CD4-positive, alpha-beta T cell treated with Interleukin-17A for 1 hour (primary cell): ENCODE data around the gene FAM174C.
A peak's percentile ranks its signal among the peaks of the same experiment; 100 is the strongest.
"Not testable (repeated sequence)": the region's sequence is repeated elsewhere in the genome, so short reads cannot be mapped to it uniquely, and the experiment has no call there.

ENCODE experiments used
- DNase-seq: peaks from one replicate; pipeline ENCODE4 v3.0.0-alpha.2; 2020

FAM174C gene

GRCh38 chr19:1307755-1308303, 32.5 kb downstream of the FAM174C start:
- DNase-seq: no peak

GRCh38 chr19:1308718-1309117, 33.4 kb downstream of the FAM174C start:
- DNase-seq: no peak

- no peak for DNase-seq
Observed at GRCh38 chr19:1309977-1310852, 34.9 kb downstream of the FAM174C start.

GRCh38 chr19:1310853-1311180, 35.5 kb downstream of the FAM174C start:
- no peak for DNase-seq

DNA sequence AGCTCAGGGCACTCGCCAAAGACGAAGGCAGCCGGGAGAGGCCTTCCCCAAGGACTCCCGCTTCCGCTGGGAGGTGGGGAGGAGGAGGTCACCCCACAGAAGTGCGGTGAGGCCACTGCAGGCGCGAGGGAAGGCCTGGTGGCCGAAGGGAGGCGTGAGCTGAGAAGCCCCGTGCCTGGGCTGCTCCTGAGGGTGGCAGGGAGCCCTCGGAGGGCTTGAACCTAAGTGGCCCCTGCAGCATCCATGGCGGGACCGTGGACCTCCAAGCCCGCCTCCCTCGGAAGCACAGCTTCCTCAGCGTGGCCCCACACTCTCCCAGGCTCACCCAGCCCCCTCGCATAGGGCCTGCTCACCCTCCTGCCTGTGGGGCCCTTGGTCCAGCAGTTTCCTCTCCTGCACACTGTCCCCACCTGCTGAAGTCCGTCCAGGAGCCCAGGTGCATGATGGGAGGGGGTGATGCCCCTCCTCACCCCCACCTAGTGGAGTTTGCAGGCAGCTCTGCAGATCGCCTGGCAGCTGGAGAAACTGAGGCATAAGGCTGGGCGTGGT, 36.3 kb downstream of the FAM174C start:
- no peak for DNase-seq

DNA sequence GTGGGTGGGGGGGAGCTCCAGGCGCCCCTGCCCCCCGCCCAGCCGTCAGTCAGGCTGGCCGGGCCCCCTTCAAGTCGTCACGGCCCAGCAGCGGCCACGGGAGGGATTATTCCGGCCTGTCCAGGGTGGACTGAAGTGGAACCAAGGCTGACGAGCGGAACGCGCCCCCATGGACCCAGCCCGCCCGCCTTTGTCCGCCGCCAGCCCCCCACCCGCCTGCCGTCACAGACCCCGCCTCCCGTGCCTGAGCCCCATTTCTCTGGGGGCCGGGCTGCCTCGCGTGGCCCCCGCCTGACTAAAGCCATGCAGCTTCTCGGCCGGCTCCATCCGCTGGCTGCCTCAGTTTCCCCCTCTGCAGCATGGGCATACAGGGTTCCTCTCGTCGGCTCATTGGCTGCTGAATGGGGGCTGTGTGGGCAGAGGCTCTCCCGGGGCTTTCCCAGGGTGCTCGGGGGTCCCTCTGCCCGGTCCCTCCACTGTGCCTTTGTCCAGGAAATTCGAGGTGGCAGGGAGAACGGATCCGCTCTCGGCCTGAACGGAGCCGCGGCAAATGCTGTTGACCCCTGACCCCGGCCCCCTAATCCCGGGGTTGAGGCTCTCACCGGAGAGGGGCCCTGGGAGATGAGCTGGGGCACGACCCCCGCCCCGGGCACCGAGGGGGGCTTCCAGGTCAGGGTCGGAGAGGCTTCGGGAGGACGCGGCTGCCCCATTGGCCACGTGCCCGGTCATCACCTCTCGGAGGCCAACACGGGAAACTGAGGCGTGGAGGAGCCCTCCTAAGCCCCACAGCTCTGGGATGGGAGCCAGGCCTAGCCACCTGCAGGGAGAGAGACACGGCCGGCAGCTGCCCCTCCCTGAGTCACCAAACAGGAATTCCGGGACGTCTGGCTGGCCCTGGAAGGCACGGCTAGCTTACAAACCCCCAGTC, 37.7 kb downstream of the FAM174C start:
- no peak for DNase-seq

DNA sequence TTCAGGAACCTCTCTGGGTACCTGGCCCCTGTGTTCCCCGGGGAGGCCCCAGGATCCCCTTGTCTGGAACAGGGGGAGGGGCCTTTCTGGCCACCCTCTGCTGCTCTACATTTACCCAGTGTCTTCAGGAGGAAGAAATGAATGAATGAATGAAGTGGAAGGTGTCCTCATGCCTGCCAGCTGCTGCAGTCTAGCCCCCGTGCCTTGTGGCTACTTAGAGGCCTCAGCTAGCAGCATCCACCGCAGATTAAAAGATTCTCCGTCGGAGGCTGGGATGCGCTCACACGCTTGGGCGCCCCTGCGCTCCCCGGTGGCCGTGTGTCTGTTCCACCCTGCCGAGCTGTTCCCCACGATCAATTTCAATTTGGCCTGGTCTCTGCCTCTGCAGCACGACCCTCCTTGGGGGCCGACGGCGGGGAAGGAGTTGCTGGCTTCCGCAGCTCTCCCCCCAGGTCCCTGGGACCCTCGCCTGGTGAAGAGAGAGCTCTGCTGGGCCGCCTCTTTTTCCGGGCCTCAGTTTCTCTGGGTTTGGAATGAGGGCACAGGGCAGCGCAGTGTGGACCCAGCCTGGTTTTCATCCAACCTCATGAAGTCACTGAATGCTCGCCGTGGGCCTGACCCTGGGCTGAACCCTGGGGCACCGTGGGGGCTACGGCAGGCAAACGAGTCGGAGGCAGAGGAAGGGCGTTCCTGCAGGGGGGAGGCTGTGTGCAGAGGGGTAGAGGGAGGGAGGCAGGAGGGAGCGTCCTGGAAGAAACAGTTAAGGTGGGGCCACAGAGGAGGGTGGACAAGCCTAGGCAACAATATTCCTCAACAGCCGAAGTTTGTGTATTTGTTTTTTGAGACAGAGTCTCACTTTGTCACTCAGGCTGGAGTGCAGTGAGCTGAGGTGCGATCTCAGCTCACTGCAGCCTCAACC, 38.6 kb downstream of the FAM174C start:
- no peak for DNase-seq

DNA sequence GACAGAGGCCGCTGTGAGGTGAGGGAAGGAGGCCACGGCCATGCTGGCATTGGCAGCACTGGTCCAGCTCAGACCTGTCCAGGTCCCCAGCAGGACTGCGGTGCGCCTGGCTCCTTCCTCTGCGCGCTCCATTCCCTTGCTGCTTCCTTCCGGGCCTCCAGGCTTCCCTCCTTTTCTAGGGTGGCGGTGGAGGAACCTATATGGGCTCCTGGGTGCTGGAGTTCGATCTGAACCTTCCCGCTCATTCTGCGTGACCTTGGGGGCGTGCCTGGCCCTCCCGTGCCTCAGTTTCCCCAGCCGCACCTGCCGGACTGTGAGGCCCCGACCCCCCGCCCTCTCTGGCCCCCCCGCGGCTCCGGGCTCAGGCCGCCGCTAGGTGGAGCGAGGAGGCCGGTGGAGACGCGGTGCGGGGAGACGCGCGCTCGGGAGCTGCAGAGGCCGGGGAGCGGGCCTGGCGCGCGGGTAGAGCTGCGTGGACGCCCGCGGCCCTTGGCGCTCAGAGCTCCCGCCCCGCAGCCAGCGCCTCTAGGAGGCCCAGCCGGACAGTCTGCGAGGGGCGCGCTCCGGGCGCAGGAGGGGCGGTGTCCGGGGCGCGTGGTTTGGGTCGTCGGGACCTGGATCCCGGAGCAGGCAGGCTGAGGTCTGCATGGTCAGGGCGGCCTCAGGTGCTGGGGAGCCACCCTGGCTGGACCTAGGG, 40.3 kb downstream of the FAM174C start:
- peak; percentile 15 for DNase-seq

DNA sequence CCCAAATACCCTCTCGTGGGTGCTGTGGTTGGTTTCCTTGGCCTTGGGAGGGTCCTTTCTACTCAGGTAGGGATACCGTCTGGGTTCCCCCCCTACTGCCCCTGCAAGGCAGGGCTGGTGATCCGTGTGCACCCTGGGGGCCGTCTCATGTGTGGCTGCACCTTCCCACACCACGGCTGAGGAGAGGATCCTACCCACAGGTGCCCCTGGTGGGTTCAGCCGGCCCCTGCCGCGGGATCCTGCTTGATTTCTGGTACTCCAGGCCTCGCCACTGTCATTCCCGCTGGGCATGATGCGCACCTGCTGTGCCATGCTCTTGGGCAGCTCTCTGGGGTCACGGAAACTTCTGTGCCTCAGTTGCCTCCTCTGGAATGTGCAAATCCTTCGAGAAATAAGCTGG, 41.1 kb downstream of the FAM174C start:
- no peak for DNase-seq

DNA sequence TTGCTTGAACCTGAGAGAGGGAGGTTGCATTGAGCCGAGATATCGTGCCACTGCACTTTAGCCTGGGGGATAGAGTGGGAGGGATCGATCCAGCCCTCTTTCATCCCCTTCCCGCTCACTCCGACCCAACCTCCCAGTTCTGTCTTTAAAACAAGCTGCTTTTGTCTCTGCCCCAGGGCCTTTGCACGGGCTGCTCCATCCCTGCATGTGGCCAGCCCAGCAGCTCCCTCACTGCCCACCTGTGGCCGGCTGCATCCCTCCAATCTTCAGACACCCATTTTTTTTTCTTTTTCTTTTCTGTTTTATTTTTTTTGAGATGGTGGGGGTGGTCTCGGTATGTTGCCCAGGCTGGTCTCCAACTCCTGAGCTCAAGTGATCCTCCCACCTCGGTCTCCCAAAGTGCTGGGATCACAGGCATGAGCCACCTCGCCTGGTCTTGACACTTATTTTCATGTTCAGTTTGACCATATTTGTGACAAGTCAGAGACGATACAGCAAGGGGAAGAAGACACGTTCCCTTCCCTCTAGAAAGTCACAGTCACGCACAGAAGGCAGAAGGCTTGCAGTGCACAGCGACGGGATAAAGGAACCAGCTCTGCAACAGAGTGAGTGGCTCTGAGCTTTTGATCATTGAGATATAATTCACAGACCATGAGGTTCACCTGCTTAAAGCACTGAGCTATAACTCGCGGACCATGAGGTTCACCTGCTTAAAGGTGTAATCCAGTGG, 42.1 kb downstream of the FAM174C start:
- no peak for DNase-seq

GRCh38 chr19:1318678-1319471, 43.5 kb downstream of the FAM174C start:
- no peak for DNase-seq

DNA sequence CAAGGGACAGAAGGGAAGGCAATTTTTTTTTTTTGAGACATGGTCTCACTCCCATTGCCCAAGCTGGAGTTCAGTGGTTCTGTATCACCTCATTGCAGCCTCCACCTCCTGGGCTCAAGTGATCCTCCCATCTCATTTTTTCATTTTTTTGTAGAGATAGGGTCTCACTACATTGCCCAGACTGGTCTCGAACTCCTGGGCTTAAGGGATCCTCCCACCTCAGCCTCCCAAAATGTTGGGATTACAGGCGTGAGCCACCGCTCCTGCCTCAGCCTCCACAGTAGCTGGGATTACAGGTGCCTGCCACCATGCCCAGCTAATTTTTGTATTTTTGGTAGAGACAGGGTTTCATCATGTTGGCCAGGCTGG, 44.9 kb downstream of the FAM174C start:
- not testable (repeated sequence) for DNase-seq

- no peak for DNase-seq
Observed at GRCh38 chr19:1321539-1321938, 46.2 kb downstream of the FAM174C start.

DNA sequence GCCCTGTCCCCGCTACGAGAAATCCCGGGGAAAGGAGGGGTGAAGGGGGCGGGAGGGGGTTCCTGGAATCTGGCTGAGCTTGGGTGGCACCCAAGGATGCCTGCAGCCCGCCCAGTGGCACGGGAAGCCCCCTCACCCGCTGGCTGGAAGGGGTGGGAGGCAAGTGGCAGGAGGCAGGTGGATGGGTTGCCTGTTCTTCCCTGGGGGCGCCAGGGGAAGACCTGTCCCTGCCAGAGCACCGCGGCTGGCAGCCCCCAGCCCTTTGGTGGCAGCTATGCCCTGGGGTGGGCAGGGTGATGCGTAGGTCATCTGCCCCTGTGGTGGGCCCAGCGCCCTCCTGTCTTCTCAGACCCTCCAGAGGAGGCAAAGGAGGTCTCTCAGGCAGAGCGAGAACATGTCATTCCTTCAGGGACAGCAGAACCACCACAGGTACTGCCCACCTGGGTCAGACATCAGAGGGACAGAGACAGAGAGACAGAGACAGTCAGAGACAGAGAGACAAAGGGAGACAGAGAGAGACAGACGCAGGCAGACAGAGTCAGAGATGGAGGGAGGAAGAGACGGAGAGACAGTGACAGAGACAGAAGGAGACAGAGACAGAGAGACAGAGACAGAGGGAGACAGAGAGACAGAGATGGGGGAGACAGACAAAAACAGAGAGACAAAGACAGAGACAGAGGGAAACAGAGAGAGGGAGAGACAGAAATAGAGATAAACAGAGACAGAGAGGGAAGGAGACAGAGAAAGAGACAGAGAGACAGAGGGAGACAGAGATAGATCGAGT, 47.1 kb downstream of the FAM174C start:
- DNase-seq: no peak

- DNase-seq: no peak
Observed at GRCh38 chr19:1324249-1324805, 49.0 kb downstream of the FAM174C start.

GRCh38 chr19:1324806-1325567, 49.7 kb downstream of the FAM174C start:
- peak; percentile 3 for DNase-seq

DNA sequence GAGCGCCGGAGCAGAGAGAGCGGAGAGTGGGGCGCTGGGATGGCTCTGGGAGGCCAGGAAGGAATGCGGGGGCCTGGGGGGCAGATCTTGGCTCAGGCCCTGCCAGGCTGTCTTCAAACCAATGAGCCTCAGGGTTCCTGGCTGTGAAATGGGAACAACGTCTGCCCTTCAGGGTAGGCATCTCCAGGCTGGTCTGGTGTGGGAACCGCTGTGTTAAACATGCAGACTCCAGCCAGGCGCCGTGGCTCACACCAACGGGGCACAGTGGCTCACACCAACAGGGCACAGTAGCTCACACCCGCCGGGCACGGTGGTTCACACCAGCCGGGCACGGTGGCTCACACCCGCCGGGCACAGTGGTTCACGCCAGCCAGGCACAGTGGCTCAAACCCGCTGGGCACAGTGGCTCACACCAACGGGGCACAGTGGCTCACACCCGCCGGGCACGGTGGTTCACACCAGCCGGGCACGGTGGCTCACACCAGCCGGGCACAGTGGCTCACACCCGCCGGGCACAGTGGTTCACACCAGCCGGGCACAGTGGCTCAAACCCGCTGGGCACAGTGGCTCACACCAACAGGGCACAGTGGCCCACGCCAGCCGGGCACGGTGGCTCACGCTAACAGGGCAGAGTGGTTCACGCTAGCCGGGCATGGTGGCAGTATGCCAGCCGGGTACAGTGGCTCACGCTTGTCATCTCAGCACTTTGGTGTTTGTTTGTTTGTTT, 50.4 kb downstream of the FAM174C start:
- no peak for DNase-seq
